Measurements from ENCODE around the gene LRCOL1.

The LRCOL1 gene

GRCh38 chr12:132634411-132634990 lies 24.1 kb upstream of the LRCOL1 start:
- TF ChIP-seq, protein P1, sequence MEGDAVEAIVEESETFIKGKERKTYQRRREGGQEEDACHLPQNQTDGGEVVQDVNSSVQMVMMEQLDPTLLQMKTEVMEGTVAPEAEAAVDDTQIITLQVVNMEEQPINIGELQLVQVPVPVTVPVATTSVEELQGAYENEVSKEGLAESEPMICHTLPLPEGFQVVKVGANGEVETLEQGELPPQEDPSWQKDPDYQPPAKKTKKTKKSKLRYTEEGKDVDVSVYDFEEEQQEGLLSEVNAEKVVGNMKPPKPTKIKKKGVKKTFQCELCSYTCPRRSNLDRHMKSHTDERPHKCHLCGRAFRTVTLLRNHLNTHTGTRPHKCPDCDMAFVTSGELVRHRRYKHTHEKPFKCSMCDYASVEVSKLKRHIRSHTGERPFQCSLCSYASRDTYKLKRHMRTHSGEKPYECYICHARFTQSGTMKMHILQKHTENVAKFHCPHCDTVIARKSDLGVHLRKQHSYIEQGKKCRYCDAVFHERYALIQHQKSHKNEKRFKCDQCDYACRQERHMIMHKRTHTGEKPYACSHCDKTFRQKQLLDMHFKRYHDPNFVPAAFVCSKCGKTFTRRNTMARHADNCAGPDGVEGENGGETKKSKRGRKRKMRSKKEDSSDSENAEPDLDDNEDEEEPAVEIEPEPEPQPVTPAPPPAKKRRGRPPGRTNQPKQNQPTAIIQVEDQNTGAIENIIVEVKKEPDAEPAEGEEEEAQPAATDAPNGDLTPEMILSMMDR (IDR thresholded peaks at IDR 0.05; ENCODE audit: low read depth, low read length) = no peak
- no peak overlapping the region for H3K4me3 ChIP-seq (ENCODE audit: low read depth, low read length)

- no peak overlapping the region for H3K4me3 ChIP-seq (ENCODE audit: low read depth, low read length)
- TF ChIP-seq, protein P1 (IDR thresholded peaks at IDR 0.05; ENCODE audit: low read depth, low read length) = no peak
Observed at GRCh38 chr12:132633901-132634300, 23.5 kb upstream of the LRCOL1 start.

DNA sequence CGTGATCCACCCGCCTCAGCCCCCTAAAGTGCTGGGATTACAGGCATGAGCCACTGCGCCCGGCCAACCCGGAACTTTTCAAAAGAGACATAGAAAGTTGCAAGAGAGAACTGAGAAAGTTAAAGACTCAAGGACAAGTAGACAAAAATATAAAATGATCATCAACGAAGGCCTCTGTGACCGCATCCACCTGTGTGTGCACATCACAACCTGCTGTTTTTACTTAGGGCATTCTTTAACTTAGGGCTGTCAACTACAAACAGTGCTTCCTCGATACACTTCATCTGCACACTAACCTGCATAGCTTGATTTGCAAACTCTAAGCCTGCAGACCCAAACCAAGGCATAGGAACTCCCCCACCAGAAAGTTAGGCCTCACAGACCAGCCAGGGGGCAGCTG lies 23.0 kb upstream of the LRCOL1 start:
- no peak overlapping the region for H3K4me3 ChIP-seq (ENCODE audit: low read depth, low read length)
- TF ChIP-seq, protein P1 (IDR thresholded peaks at IDR 0.05; ENCODE audit: low read depth, low read length) = no peak

- TF ChIP-seq, protein P1 (IDR thresholded peaks at IDR 0.05; ENCODE audit: low read depth, low read length) = no peak
- H3K4me3 ChIP-seq (ENCODE audit: low read depth, low read length) = no peak overlapping the region
Observed at GRCh38 chr12:132632521-132633228, 22.3 kb upstream of the LRCOL1 start.

DNA sequence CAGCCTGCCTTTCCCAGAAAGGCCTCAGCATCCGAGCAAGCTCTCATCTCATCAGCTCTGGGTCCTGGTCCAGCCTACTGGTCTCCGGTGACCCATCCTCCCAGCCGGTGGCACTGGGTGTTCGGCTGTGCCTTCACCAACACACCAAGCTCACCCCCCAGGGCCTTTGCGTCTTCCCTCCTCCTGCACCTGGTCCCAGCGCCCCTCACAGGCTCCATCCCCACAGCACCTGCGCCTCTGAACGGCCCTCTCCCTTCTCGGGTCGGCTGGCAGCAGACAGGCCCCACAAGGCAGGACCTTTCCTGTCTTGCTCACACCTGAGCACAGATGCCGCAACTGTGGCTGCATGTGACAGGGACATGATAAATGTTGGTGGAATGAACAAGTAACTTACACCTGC lies 21.3 kb upstream of the LRCOL1 start:
- TF ChIP-seq, protein P1 (IDR thresholded peaks at IDR 0.05; ENCODE audit: low read depth, low read length) = no peak
- no peak overlapping the region for H3K4me3 ChIP-seq (ENCODE audit: low read depth, low read length)

DNA sequence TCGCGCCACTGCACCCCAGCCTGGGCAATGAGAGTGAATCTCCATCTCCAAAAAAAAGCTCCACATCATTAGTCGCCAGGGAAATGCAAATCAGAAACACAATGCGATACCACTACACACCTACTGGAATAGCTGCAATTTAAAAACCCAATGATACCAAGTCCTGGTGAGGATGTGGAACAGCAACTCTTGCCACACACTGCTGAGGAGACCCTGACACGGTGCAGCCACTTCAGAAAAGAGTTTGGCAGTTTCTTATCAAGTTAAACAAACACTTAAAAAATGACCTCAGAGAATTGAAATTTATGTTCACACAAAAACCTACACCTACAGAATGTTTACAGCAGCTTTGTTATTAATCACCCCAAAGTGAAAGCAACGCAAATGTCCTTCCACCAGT lies 20.3 kb upstream of the LRCOL1 start:
- TF ChIP-seq, protein P1 (IDR thresholded peaks at IDR 0.05; ENCODE audit: low read depth, low read length) = no peak
- no peak overlapping the region for H3K4me3 ChIP-seq (ENCODE audit: low read depth, low read length)

GRCh38 chr12:132629330-132629729 lies 18.9 kb upstream of the LRCOL1 start:
- TF ChIP-seq, protein P1 (IDR thresholded peaks at IDR 0.05; ENCODE audit: low read depth, low read length) = no peak
- H3K4me3 ChIP-seq (ENCODE audit: low read depth, low read length) = no peak overlapping the region
